Neutrophil (primary cell): ENCODE results near the gene TNXB.
A peak's percentile ranks its signal among the peaks of the same experiment; 100 is the strongest.

Source experiments
- H3K27ac ChIP-seq: fragments of 200-600 bp; sonication (generic); 2 replicates; pipeline ENCODE4 v1.5.1; 2016; ENCODE audit warnings: mild to moderate bottlenecking, moderate library complexity
- H3K27me3 ChIP-seq: fragments of 200-600 bp; sonication (generic); 2 replicates; pipeline ENCODE4 v1.6.0; 2016; ENCODE audit warnings: mild to moderate bottlenecking
- H3K36me3 ChIP-seq: fragments of 200-600 bp; sonication (generic); 2 replicates; pipeline ENCODE4 v1.5.1; 2017
- H3K4me1 ChIP-seq, 2 experiments: fragments of 200-600 bp in 1 of 2; sonication (generic) in 1 of 2; 1 replicate in 1 of 2; 2 replicates in 1 of 2; pipeline versions ENCODE4 v1.5.1 to v1.6.1; 2013 to 2016; ENCODE audit warnings: low read depth in 1 of 2, low read length in 1 of 2, mild to moderate bottlenecking in 1 of 2, moderate library complexity in 1 of 2; ENCODE audit not compliant: control insufficient read depth in 1 of 2, insufficient read depth in 1 of 2
- H3K4me3 ChIP-seq, 2 experiments: fragments of 200-600 bp in 1 of 2; sonication (generic) in 1 of 2; 1 replicate in 1 of 2; 2 replicates in 1 of 2; pipeline ENCODE4 v1.5.1; 2013 to 2016; ENCODE audit warnings: low read depth in 1 of 2, low read length in 1 of 2, mild to moderate bottlenecking in 1 of 2, moderate library complexity in 1 of 2
- H3K9me3 ChIP-seq: fragments of 200-600 bp; sonication (generic); 2 replicates; pipeline ENCODE4 v1.5.1; 2016
- CTCF ChIP-seq: fragments of 200-600 bp; sonication (generic); IDR thresholded peaks from 2 replicates; pipeline ENCODE4 v1.5.1; 2016; ENCODE audit warnings: antibody characterized with exemption

Gene TNXB

GRCh38 chr6:32149932-32150870 lies 41.1 kb upstream of the TNXB start:
- H3K27ac ChIP-seq = no peak overlapping the region

DNA sequence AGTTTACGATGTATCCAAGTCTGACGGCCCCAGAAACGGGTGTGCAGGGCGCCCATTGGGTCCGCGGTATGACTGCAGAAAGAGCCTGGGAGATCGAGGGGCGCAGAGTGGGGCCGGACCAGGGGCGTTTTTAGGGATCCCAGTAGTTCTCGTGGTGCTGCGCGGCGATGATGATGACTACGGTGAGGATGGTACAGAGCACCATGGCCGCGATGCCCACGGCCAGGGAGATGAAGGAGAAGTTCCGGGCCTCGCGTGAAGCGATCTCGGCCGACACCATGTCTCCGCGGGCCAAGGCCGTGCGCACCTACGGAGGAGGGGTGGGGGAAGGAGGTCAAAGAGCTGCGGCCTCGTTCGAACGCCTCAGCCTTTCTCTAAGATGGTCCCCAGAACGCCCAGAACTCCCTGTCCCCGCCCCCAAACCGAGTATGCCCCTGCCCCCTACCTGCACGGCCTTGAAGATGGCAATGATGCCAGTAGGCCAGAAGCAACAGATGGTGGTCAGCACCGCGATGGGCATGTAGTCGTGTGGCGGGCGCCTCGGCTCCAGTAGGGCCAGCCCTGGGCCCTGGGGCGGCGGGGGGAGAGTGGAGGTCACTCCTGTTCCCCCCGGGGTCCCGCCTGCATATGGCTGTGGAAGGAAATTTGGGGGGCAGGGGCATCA lies 40.1 kb upstream of the TNXB start:
- Histone ChIP-seq H3K4me3 (peak overlapping the region; percentile 40 to 46), H3K27me3 (peaks cover 85% of the 10 kb centered on the region)

More at GRCh38 chr6:32149932-32150870, 41.1 kb upstream of the TNXB start:
- Histone ChIP-seq H3K27me3 (peaks cover 95% of the 10 kb centered on the region), H3K4me3 (no peak overlapping the region), H3K9me3 (no peaks in the 10 kb centered on the region), H3K36me3 (no peaks in the 10 kb centered on the region), H3K4me1 (peaks cover 25 to 27% of the 10 kb centered on the region in 2 experiments)
- no peak for TF ChIP-seq CTCF

DNA sequence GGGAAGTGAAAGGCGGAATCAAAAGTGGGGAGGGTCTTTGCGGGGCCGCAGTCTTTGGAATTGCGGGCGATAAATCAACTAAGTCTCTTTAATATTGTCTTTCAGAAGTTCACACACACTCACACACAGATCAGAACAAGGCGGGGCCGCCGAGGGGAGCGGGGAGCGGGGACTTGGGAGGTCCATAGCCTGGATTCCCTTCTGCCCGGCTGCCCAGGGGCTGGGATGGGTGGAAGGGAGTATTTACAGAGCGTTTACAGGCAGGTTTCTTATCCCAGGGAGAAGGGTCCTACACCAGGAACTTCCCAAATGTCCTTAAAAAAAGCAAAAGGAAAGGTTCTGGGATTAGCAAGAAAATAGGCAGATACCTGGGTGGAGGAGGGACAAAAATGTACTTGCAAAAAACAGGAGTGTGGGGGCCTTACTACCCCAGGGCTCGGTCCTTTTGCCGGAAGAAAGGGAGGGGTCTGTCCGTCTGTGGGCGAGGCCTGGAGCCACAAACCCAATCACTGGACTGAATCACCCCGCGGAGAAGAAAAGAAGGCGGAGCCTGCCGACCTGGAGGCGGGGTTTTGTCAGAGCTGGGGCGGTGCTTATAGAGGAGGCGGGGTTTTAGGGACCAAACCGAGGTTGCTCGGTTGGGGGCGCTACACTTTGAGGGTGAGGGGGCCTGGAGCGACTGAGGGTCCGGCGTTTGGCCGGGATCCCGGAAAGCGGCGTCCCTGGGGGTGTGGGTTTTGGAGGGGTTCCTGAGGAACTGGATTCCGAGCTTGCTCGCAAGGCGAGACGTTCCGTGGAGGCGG lies 39.4 kb upstream of the TNXB start:
- Histone ChIP-seq H3K4me1 (peaks cover 10 to 12% of the 10 kb centered on the region in 2 experiments), H3K27me3 (peaks cover 77% of the 10 kb centered on the region), H3K4me3 (peak overlapping the region; percentile 40 to 46), H3K9me3 (no peaks in the 10 kb centered on the region), H3K27ac (no peak overlapping the region), H3K36me3 (no peaks in the 10 kb centered on the region)
- no peak for TF ChIP-seq CTCF

More for the DNA sequence above, 40.1 kb upstream of the TNXB start:
- Histone ChIP-seq H3K36me3 (no peaks in the 10 kb centered on the region), H3K9me3 (no peaks in the 10 kb centered on the region), H3K27ac (no peak overlapping the region), H3K4me1 (peaks cover 16 to 20% of the 10 kb centered on the region in 2 experiments)
- TF ChIP-seq CTCF = no peak

DNA sequence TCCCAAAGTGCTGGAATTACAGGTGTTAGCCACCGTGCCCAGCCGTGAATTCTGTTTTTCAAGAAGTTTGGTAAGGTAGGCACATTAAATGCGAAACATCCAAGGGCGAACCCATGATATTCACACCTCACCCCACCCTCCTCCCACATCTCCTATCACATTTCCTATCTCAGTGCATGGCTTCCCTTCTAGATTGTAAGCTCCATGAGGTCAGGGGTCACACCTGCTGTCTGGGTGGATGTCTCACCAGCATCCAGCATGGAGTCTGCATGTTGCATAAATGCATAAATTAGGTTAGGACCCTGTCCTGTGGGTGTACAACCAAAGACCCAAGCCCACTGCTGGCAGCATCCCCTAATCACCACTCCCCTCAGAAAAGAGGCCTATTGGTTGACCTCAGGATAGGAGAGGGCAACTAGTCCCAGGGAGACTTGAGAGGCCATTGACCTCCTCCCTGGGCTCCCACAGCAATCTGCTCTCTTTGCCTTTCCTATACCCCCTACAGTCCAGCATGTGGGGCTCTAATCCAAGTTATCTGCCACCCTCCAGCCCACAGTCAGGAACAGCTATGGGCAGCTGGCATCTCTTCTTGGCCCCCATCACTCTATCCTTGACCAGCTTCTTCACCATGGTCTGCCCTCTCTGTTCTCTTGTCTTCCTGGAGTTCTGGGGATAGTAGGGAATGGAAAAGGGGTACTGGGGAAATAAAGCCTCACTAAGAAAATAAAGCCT lies 38.4 kb upstream of the TNXB start:
- Histone ChIP-seq H3K36me3 (no peaks in the 10 kb centered on the region), H3K4me1 (peaks cover 10% of the 10 kb centered on the region in 2 experiments), H3K27ac (no peak overlapping the region), H3K9me3 (no peaks in the 10 kb centered on the region), H3K4me3 (no peak overlapping the region), H3K27me3 (peaks cover 68% of the 10 kb centered on the region)
- TF ChIP-seq CTCF = peak; percentile 19

DNA sequence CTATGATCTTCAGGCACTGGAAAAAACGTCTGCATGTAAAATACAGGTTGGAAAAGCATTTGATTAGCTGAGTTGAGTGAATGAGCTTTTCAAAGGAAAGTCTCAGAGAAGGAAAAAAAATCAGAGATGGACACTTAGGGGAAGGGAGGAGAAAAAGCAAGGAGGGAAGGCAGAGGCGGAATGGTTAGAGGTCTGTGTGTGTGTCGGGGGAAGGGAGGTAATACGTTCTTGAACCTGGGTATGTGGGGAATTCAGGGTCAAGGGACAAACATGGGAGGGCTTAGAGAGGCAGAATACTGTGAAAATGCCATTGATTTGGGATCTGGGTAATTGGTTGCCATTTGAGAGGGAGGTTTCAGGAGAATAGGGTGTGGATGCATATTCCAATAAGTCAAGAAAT lies 37.5 kb upstream of the TNXB start:
- Histone ChIP-seq H3K27me3 (peaks cover 59% of the 10 kb centered on the region), H3K27ac (no peak overlapping the region), H3K4me1 (peaks cover 10% of the 10 kb centered on the region in 2 experiments), H3K4me3 (no peak overlapping the region), H3K9me3 (no peaks in the 10 kb centered on the region), H3K36me3 (no peaks in the 10 kb centered on the region)
- TF ChIP-seq CTCF = no peak
